ENCODE measurements around the gene MYO1D. TPM values are rescaled to one million over a fixed set of nuclear protein-coding genes. Genes with fewer than 3 reads are reported as not detected.

MYO1D gene
- total RNA-seq, 6 donors from 2014 or later, result 63.0 to 139 (median 91.9) TPM

GRCh38 chr17:32917842-32918241 lies 40.9 kb upstream of the MYO1D start:
- no peaks in the 10 kb centered on the region for H3K36me3 ChIP-seq
- no peak for TF ChIP-seq CTCF (IDR thresholded peaks at IDR 0.05)
- TF ChIP-seq EP300 (IDR thresholded peaks at IDR 0.05), result no peak
- TF ChIP-seq POLR2AphosphoS5 (IDR thresholded peaks at IDR 0.05), result no peak
- no peak for TF ChIP-seq POLR2A (IDR thresholded peaks at IDR 0.05)
- DNase-seq, result no peak
- ATAC-seq (ENCODE audit: low FRiP score in 2 of 2), result no peak
- no peaks in the 10 kb centered on the region for H3K27me3 ChIP-seq
- H3K4me1 ChIP-seq, result peaks cover 0 to 1% (median 0%) of the 10 kb centered on the region in 4 donors
- 80 to 83% methylated on average over 5 of the region's 5 CpGs for WGBS, 2 donors
- no peaks in the 10 kb centered on the region for H3K9me3 ChIP-seq
- no peak overlapping the region for H3K4me3 ChIP-seq
- no peak overlapping the region for H3K27ac ChIP-seq

- no peak for ATAC-seq (ENCODE audit: low FRiP score in 2 of 2)
- no peak overlapping the region for H3K4me3 ChIP-seq
- TF ChIP-seq POLR2AphosphoS5 (IDR thresholded peaks at IDR 0.05), result no peak
- no peak for TF ChIP-seq CTCF (IDR thresholded peaks at IDR 0.05)
- no peak for TF ChIP-seq EP300 (IDR thresholded peaks at IDR 0.05)
- TF ChIP-seq POLR2A (IDR thresholded peaks at IDR 0.05), result no peak
Measured at GRCh38 chr17:32917081-32917480, 40.2 kb upstream of the MYO1D start.

GRCh38 chr17:32916134-32916533 lies 39.2 kb upstream of the MYO1D start:
- no peak overlapping the region for H3K27ac ChIP-seq
- 73 to 77% methylated on average over 3 of the region's 3 CpGs for WGBS, 2 donors

More at GRCh38 chr17:32917081-32917480, 40.2 kb upstream of the MYO1D start:
- H3K36me3 ChIP-seq, result no peaks in the 10 kb centered on the region
- no peaks in the 10 kb centered on the region for H3K9me3 ChIP-seq
- H3K27me3 ChIP-seq, result no peaks in the 10 kb centered on the region
- peaks cover 0 to 7% (median under 1%) of the 10 kb centered on the region in 4 donors for H3K4me1 ChIP-seq
- no peak for DNase-seq
- no peak overlapping the region for H3K27ac ChIP-seq

GRCh38 chr17:32915245-32915644 lies 38.3 kb upstream of the MYO1D start:
- no peak overlapping the region for H3K4me3 ChIP-seq
- no peak for DNase-seq
- WGBS, 2 donors, result 44 to 51% methylated on average over 2 of the region's 2 CpGs

More at GRCh38 chr17:32916134-32916533, 39.2 kb upstream of the MYO1D start:
- Histone ChIP-seq H3K4me3 (no peak overlapping the region), H3K27me3 (no peaks in the 10 kb centered on the region), H3K9me3 (no peaks in the 10 kb centered on the region), H3K4me1 (peaks cover 0 to 13% (median 3%) of the 10 kb centered on the region in 4 donors), H3K36me3 (no peaks in the 10 kb centered on the region)
- ATAC-seq (ENCODE audit: low FRiP score in 2 of 2) (no peak), DNase-seq (no peak)
- TF ChIP-seq EP300 (IDR thresholded peaks at IDR 0.05), result no peak
- TF ChIP-seq POLR2AphosphoS5 (IDR thresholded peaks at IDR 0.05), result no peak
- TF ChIP-seq CTCF (IDR thresholded peaks at IDR 0.05), result no peak
- TF ChIP-seq POLR2A (IDR thresholded peaks at IDR 0.05), result no peak

More at GRCh38 chr17:32915245-32915644, 38.3 kb upstream of the MYO1D start:
- no peaks in the 10 kb centered on the region for H3K36me3 ChIP-seq
- H3K27me3 ChIP-seq, result no peaks in the 10 kb centered on the region
- H3K4me1 ChIP-seq, result peaks cover 0 to 14% (median 4%) of the 10 kb centered on the region in 4 donors
- no peak overlapping the region for H3K27ac ChIP-seq
- H3K9me3 ChIP-seq, result no peaks in the 10 kb centered on the region
- ATAC-seq (ENCODE audit: low FRiP score in 2 of 2), result no peak
- TF ChIP-seq POLR2A (IDR thresholded peaks at IDR 0.05), result no peak
- no peak for TF ChIP-seq EP300 (IDR thresholded peaks at IDR 0.05)
- TF ChIP-seq POLR2AphosphoS5 (IDR thresholded peaks at IDR 0.05), result no peak
- TF ChIP-seq CTCF (IDR thresholded peaks at IDR 0.05), result no peak
